Smooth muscle cell of trachea (primary cell): Measurements from ENCODE around the gene KCNJ9. TPM values are rescaled to one million over a fixed set of nuclear protein-coding genes. Genes with fewer than 3 reads are reported as not detected.

Source experiments
- total RNA-seq: library from RNA; depleted of rRNA; stranded (reverse); fragments of >200 nt; gene quantifications from 2 replicates; pipeline ENCODE4 v1.2.1, GENCODE V29; 2014

Gene KCNJ9
- total RNA-seq = under 0.01 TPM in 1 of 2 replicates, not detected in the other

GRCh38 chr1:160081261-160081936 lies at the start of gene KCNJ9:
TSS of gene KCNJ9 (plus strand) at chr1:160081538. CDS start at chr1:160084031, 2,493 bp downstream.

GRCh38 chr1:160069460-160070231 lies 11.7 kb upstream of the KCNJ9 start, which contains the start of gene KCNJ10:
TSS of gene KCNJ10 (minus strand) at chr1:160070160. CDS start at chr1:160042532, 27,628 bp downstream.

GRCh38 chr1:160097911-160098851 lies 16.8 kb downstream of the KCNJ9 start, which contains the start of gene IGSF8:
TSS of gene IGSF8 (minus strand) at chr1:160098619. CDS start at chr1:160098472, 147 bp downstream.

GRCh38 chr1:160115545-160116282 lies 34.4 kb downstream of the KCNJ9 start, which contains the start of gene ATP1A2:
TSS of gene ATP1A2 (plus strand) at chr1:160115759. CDS start at chr1:160115862, 103 bp downstream.

Other genes starting within 250 kb of the KCNJ9 start
- gene VSIG8, start 218.9 kb upstream of the KCNJ9 start, total RNA-seq = 0.15 and 0.17 TPM in 2 replicates
- 1.0 and 1.3 TPM in 2 replicates for gene CFAP45, start 181.4 kb upstream of the KCNJ9 start, total RNA-seq
- gene TAGLN2, start 156.0 kb upstream of the KCNJ9 start, total RNA-seq = 318 and 504 TPM in 2 replicates
- gene IGSF9, start 135.9 kb upstream of the KCNJ9 start, total RNA-seq = not detected in 2 replicates
- 0.33 TPM in 1 of 2 replicates, not detected in the other for gene SLAMF9, start 127.3 kb upstream of the KCNJ9 start, total RNA-seq
- 4.3 and 4.9 TPM in 2 replicates for gene PIGM, start 49.5 kb upstream of the KCNJ9 start, total RNA-seq
- under 0.01 TPM in 1 of 2 replicates, not detected in the other for gene KCNJ10, start 11.4 kb upstream of the KCNJ9 start, total RNA-seq
- 16.0 and 38.5 TPM in 2 replicates for gene IGSF8, start 17.1 kb downstream of the KCNJ9 start, total RNA-seq
- 0.58 and 5.8 TPM in 2 replicates for gene ATP1A2, start 34.2 kb downstream of the KCNJ9 start, total RNA-seq
- not detected in 2 replicates for gene ATP1A4, start 70.1 kb downstream of the KCNJ9 start, total RNA-seq
- 0.83 TPM in 1 of 2 replicates, not detected in the other for gene CASQ1, start 109.0 kb downstream of the KCNJ9 start, total RNA-seq
- 80.4 and 137 TPM in 2 replicates for gene PEA15, start 123.8 kb downstream of the KCNJ9 start, total RNA-seq
- 111 TPM in 2 replicates for gene DCAF8, start 181.0 kb downstream of the KCNJ9 start, total RNA-seq
- 62.0 and 86.7 TPM in 2 replicates for gene PEX19, start 203.6 kb downstream of the KCNJ9 start, total RNA-seq